Common myeloid progenitor, CD34-positive (primary cell): ENCODE measurements around the gene SH3TC1.

Experiments
- CTCF ChIA-PET: fragments of 350-600 bp; sonication (Branson Sonifier 250); formaldehyde crosslinking; loops from one replicate; lab custom pipeline; 2021; ENCODE audit warnings: antibody characterized with exemption; lab: Charles Lee
- POLR2A ChIA-PET: fragments of 350-600 bp; sonication (Branson Sonifier 250); formaldehyde crosslinking; loops from one replicate; lab custom pipeline; 2021; ENCODE audit warnings: antibody characterized with exemption; lab: Charles Lee
- DNase-seq, 3 donors: peaks; one replicate each; pipeline versions ENCODE4 v3.0.0 to v3.0.0-alpha.2; 2013
- H3K27ac ChIP-seq, 2 experiments: 1 replicate in 1 of 2; 2 replicates in 1 of 2; pipeline ENCODE4 v1.7.0; 2013; ENCODE audit warnings: inconsistent platforms in 2 of 2, low read length in 2 of 2, mild to moderate bottlenecking in 2 of 2, low read depth in 1 of 2, moderate library complexity in 1 of 2; ENCODE audit not compliant: severe bottlenecking in 2 of 2, insufficient read depth in 1 of 2, poor library complexity in 1 of 2
- H3K27me3 ChIP-seq, 5 experiments: replicated peaks in 2 of 5; 1 replicate in 3 of 5; 2 replicates in 2 of 5; pipeline versions ENCODE4 v1.6.1 to v1.7.0; 2013; ENCODE audit warnings: low read length in 4 of 5, mild to moderate bottlenecking in 2 of 5, moderate library complexity in 2 of 5, inconsistent platforms in 1 of 5; ENCODE audit not compliant: insufficient read depth in 5 of 5, control insufficient read depth in 4 of 5
- H3K36me3 ChIP-seq, 4 experiments: 1 replicate in 2 of 4; 2 replicates in 2 of 4; pipeline versions ENCODE4 v1.6.1 to v1.7.0; 2013; ENCODE audit warnings: low read length in 3 of 4, control low read depth in 1 of 4, mild to moderate bottlenecking in 1 of 4; ENCODE audit not compliant: control insufficient read depth in 4 of 4, insufficient read depth in 4 of 4
- H3K4me1 ChIP-seq, 4 experiments: 1 replicate in 3 of 4; 2 replicates in 1 of 4; pipeline versions ENCODE4 v1.6.1 to v1.7.1; 2013; ENCODE audit warnings: low read length in 3 of 4, mild to moderate bottlenecking in 3 of 4, control low read depth in 1 of 4, inconsistent platforms in 1 of 4, moderate library complexity in 1 of 4; ENCODE audit not compliant: control insufficient read depth in 4 of 4, insufficient read depth in 4 of 4; ENCODE audit errors: control extremely low read depth in 1 of 4
- H3K4me3 ChIP-seq, 7 experiments: 1 replicate in 4 of 7; 2 replicates in 3 of 7; pipeline versions ENCODE4 v1.5.1 to v1.7.0; 2013; ENCODE audit warnings: mild to moderate bottlenecking in 7 of 7, low read length in 6 of 7, moderate library complexity in 6 of 7, inconsistent platforms in 2 of 7, low read depth in 2 of 7, control low read depth in 1 of 7; ENCODE audit not compliant: insufficient read depth in 4 of 7, control insufficient read depth in 1 of 7; ENCODE audit errors: extremely low read depth in 1 of 7
- H3K9me3 ChIP-seq, 5 experiments: 1 replicate in 4 of 5; 2 replicates in 1 of 5; pipeline versions ENCODE4 v1.6.1 to v1.7.1; 2013; ENCODE audit warnings: low read length in 4 of 5, mild to moderate bottlenecking in 2 of 5, inconsistent platforms in 1 of 5, low read depth in 1 of 5, moderate library complexity in 1 of 5; ENCODE audit not compliant: control insufficient read depth in 4 of 5, insufficient read depth in 2 of 5; ENCODE audit errors: control extremely low read depth in 1 of 5
- WGBS: methylation state at CpG from one replicate; pipeline ENCODE4 v1.1.5; 2013; ENCODE audit not compliant: insufficient coverage; 5-methylcytosine and 5-hydroxymethylcytosine counted together

SH3TC1 gene

DNA sequence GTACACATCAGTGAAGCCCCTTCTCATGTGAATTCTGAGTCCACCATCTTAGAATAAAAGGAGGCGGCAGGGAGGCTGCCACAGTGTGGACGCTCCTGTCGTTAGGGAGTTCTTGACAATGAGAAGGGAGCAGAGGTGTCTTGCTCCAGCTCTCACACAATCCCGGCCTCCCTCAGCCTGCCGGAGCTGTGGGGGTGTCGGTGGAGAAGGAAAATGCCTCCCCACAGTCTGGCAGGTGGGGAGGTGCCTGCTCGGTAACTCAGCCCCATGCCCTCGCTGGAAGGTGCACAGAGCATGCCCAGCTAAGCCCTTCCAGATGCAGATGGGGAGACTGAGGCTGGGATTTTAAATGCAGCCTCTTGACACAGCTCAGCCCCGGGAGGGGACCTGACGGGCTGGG, 20.0 kb upstream of the SH3TC1 start:
- Histone ChIP-seq H3K4me3 (no peak overlapping the region), H3K27me3 (no peaks in the 10 kb centered on the region), H3K36me3 (no peaks in the 10 kb centered on the region), H3K4me1 (peaks cover 0 to 15% (median 5%) of the 10 kb centered on the region in 4 experiments), H3K27ac (no peak overlapping the region), H3K9me3 (no peaks in the 10 kb centered on the region)
- no peak for DNase-seq
- 95% methylated on average over 7 of the region's 10 CpGs for WGBS
- POLR2A ChIA-PET = interaction anchor here (1.7 kb wide), 1 partner anchor 20 kb away, joined by 4 read pairs; the partner anchor contains the start of gene SH3TC1
- CTCF ChIA-PET = interaction anchor here (0.9 to 6.6 kb wide), 7 partner anchors 11 to 231 kb away, joined by 3 to 116 read pairs (median 6); partner anchors contain the start of gene SH3TC1

DNA sequence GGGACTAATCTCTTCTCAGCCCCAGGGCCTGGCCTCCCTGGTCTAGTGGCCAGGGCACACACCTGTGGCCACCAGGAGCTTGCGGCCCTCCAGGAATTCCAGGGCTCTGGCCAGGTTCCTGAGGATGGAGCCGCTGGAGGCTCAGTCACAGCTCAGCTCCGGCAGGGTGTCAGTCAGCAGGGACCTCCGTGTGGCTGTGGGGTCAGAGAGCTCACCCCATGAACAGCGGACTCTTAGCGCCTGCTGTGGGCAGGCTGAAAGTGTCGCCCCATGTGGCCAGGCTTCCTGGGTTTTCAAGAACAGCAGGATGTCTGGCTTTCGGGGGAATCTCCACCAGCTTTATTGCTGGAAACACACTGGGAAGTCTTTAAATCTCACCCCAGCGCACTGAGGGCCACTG, 19.3 kb upstream of the SH3TC1 start:
- no peaks in the 10 kb centered on the region for H3K36me3 ChIP-seq
- no peaks in the 10 kb centered on the region for H3K27me3 ChIP-seq
- H3K27ac ChIP-seq = no peak overlapping the region
- ChIA-PET POLR2A (interaction anchor here (1.7 kb wide), 1 partner anchor 20 kb away, joined by 4 read pairs; the partner anchor contains the start of gene SH3TC1), CTCF (interaction anchor here (0.7 to 6.6 kb wide), 8 partner anchors 11 to 230 kb away, joined by 3 to 116 read pairs (median 4); partner anchors contain the start of gene SH3TC1)
- H3K9me3 ChIP-seq = no peaks in the 10 kb centered on the region
- DNase-seq = no peak
- H3K4me3 ChIP-seq = no peak overlapping the region
- peaks cover 0 to 13% (median 5%) of the 10 kb centered on the region in 4 experiments for H3K4me1 ChIP-seq
- WGBS = 89% methylated on average over 8 of the region's 9 CpGs

DNA sequence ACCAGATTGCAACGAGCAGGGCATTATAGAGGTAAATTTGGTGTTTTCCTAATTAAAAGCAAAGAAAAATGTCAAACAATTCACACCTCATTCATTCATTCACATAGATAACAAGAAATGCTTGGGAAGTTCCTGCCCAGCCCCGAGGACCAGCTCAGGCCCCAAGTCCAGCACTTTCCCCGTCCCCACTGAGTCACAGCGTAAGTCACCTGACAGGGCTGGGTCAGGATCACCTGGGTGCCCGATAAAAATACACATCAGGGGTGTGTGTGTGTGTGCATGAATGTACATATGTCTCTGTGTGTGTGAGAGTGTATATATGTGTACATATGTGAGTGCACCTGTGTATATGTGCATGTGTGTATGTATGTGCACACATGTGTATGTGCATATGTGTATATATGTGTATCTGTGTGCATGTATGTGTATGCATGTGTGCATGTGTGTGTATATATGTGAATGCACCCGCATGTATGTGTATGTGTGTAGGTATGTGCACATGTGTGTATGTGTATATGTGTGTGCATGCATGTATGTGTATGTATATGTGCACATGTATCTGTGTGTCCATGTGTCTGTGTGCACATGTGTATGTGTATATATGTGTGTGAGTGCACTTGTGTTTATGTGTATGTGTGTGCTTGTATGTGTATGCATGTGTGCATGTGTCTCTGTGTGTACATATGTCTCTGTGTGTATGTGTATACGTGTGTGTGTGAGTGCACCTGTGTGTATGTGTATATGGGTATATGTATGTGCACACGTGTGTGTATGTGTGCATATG, 18.6 kb upstream of the SH3TC1 start:
- Histone ChIP-seq H3K27me3 (no peaks in the 10 kb centered on the region), H3K4me1 (peaks cover 0 to 16% (median 5%) of the 10 kb centered on the region in 4 experiments), H3K27ac (no peak overlapping the region), H3K36me3 (no peaks in the 10 kb centered on the region), H3K4me3 (no peak overlapping the region), H3K9me3 (no peaks in the 10 kb centered on the region)
- WGBS = 95% methylated on average over 6 of the region's 8 CpGs
- no peak for DNase-seq
- ChIA-PET POLR2A (interaction anchor here (1.7 kb wide), 1 partner anchor 19 kb away, joined by 4 read pairs; the partner anchor contains the start of gene SH3TC1), CTCF (interaction anchor here (0.7 to 6.6 kb wide), 7 partner anchors 13 to 229 kb away, joined by 3 to 116 read pairs (median 9); partner anchors contain the start of gene SH3TC1)

DNA sequence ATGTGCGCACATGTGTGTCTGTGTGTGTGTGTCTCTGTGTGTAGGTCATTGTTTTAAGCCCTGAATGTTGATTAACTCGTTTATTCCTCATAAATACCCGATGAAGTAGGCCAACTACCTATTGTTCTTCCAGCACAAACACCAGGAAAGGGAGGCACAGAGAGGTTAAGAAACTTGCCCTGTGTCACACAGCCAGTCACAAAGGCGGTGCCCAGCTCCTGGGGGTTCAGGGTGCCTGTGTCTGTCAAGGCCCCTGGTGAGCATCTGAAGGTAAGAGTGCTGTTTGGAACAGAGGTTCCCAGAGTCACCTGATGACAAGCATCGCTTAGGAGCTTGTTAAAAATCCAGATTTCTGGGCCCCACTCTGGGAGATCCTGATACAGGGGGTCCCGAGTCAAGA, 18.0 kb upstream of the SH3TC1 start:
- no peak overlapping the region for H3K27ac ChIP-seq
- ChIA-PET POLR2A (no interaction called here), CTCF (interaction anchor here (1.3 to 2.0 kb wide), 2 partner anchors 13 to 60 kb away, joined by 4 to 14 read pairs; no protein-coding TSS in a partner anchor)
- H3K27me3 ChIP-seq = no peaks in the 10 kb centered on the region
- no peak for DNase-seq
- H3K9me3 ChIP-seq = no peaks in the 10 kb centered on the region
- no peak overlapping the region for H3K4me3 ChIP-seq
- no peaks in the 10 kb centered on the region for H3K36me3 ChIP-seq
- 100% methylated on average over 5 of the region's 6 CpGs for WGBS
- H3K4me1 ChIP-seq = peaks cover 0 to 16% (median 5%) of the 10 kb centered on the region in 4 experiments

DNA sequence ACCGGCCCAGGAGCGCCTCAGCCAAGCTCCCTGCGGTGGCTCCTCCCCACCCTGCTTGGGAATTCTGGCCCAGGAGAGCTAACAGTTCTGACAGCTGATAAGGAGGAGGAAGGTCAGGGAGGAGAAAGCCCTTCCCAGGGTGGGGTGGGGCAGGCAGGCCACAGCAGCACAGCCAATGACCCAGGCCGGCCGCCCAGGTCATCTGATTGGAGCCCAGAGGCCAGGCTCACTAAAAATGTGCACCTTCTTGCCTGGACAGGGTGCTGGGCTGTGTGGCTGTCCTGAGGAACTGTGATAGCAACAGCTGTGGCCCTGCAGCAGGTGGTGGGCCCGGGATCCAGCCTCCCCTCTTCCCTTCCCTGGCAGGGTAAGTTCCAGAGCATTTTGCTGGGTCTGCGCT, 17.2 kb upstream of the SH3TC1 start:
- ChIA-PET POLR2A (no interaction called here), CTCF (interaction anchor here (1.3 to 2.0 kb wide), 2 partner anchors 12 to 59 kb away, joined by 4 to 14 read pairs; no protein-coding TSS in a partner anchor)
- WGBS = 98% methylated on average over 5 of the region's 7 CpGs
- H3K27me3 ChIP-seq = no peaks in the 10 kb centered on the region
- DNase-seq = no peak
- H3K36me3 ChIP-seq = no peaks in the 10 kb centered on the region
- no peak overlapping the region for H3K4me3 ChIP-seq
- H3K4me1 ChIP-seq = peaks cover 0 to 13% (median 4%) of the 10 kb centered on the region in 4 experiments
- H3K27ac ChIP-seq = no peak overlapping the region
- no peaks in the 10 kb centered on the region for H3K9me3 ChIP-seq

DNA sequence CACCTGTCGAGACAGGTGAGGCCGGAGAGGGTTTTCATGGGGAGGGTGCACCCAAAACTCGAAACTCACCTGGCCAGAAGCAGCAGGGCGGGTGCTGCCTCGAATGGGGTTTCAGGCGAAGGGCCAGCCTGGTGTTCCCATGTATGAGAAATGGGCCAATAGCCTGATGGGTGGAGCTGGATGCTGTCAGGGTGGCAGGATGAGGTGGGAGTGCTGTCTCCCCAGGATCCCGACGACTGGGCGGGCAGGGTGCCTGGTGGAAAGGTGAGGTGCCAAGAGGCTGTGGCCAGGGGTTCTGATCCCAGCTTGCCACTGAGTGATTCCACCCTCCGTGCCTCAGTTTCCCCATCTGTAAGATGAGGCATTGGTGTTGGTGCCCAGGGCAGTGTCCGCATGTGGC, 16.8 kb upstream of the SH3TC1 start:
- Histone ChIP-seq H3K36me3 (no peaks in the 10 kb centered on the region), H3K4me3 (no peak overlapping the region), H3K27me3 (no peaks in the 10 kb centered on the region), H3K4me1 (peaks cover 0 to 9% (median 0%) of the 10 kb centered on the region in 4 experiments), H3K27ac (no peak overlapping the region), H3K9me3 (no peaks in the 10 kb centered on the region)
- WGBS = 99% methylated on average over 11 of the region's 11 CpGs
- CTCF ChIA-PET = interaction anchor here (1.3 to 2.0 kb wide), 2 partner anchors 11 to 59 kb away, joined by 4 to 14 read pairs; no protein-coding TSS in a partner anchor
- POLR2A ChIA-PET = no interaction called here
- no peak for DNase-seq
